Activated naive CD8-positive, alpha-beta T cell treated with anti-CD3 and anti-CD28 coated beads, Interleukin-2, amount 50 U/mL, for 24 hours (primary cell): ENCODE results near the gene ATP8A2.
"Not testable (repeated sequence)": the region's sequence is repeated elsewhere in the genome, so short reads cannot be mapped to it uniquely, and the experiment has no call there.

ENCODE experiments used
- ATAC-seq: fragments of 150-1000 bp; cut with Tn5 transposase; one replicate; pipeline ENCODE4 v1.10.0; 2021
- DNase-seq: peaks from one replicate; pipeline ENCODE4 v3.0.0; 2021
- H3K27ac Mint-ChIP-seq: one replicate; pipeline ENCODE4 v1.8.0; 2021; ENCODE audit warnings: mild to moderate bottlenecking, mixed read lengths
- H3K27me3 Mint-ChIP-seq: one replicate; pipeline ENCODE4 v1.8.0; 2021; ENCODE audit warnings: mixed read lengths
- H3K36me3 Mint-ChIP-seq: one replicate; pipeline ENCODE4 v1.8.0; 2021; ENCODE audit warnings: low read depth, mixed read lengths
- H3K4me1 Mint-ChIP-seq: one replicate; pipeline ENCODE4 v1.8.0; 2021; ENCODE audit warnings: mixed read lengths
- H3K4me3 Mint-ChIP-seq: one replicate; pipeline ENCODE4 v1.8.0; 2021; ENCODE audit warnings: mild to moderate bottlenecking, moderate library complexity, mixed read lengths
- H3K9me3 Mint-ChIP-seq: one replicate; pipeline ENCODE4 v1.8.0; 2021; ENCODE audit warnings: mixed read lengths

The ATP8A2 gene

DNA sequence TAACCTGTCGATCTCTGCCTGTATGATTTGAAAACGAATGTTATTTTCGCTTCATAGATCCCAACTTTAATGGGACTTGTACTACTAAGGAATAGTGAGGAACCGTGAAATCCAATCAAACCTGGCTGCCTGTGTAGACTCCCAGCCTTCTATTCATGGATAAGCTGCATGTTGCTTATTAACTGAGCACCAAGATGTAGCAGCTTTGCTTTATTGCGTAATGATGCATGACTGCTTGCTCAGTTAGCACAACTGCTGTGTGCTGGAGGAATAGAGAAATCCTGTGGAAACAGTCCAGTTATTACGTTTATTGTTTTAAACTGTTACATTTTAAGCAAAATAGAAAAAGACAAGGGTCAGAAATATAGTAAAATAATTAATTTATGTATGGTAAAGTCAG, 571.9 kb downstream of the ATP8A2 start:
- ATAC-seq (no peak), DNase-seq (no peak)
- no peaks in the 10 kb centered on the region for H3K27me3 Mint-ChIP-seq
- no peaks in the 10 kb centered on the region for H3K36me3 Mint-ChIP-seq
- H3K4me3 Mint-ChIP-seq: no peak overlapping the region
- H3K4me1 Mint-ChIP-seq: peaks cover 3% of the 10 kb centered on the region
- no peak overlapping the region for H3K27ac Mint-ChIP-seq
- no peaks in the 10 kb centered on the region for H3K9me3 Mint-ChIP-seq

DNA sequence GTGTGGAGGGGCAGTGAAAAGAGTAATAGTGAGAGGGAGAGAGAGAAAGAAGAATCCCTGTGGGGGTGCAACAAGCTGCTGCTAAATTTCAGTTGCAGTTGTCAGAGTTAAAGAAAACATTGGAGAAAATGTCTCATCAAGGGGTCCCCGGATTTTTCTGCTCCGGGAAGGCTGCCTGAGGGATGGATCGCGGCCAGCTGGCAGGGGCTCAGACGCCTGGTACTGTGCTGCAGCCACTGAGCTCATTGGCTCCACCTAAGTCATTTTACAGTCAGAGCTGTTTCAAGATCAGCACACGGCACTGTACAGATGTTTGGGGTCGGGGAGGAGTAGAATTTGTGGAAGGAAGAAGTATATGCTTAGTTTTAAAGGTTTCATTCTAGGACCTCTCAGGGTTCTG, 573.8 kb downstream of the ATP8A2 start:
- H3K4me3 Mint-ChIP-seq: no peak overlapping the region
- no peak overlapping the region for H3K27ac Mint-ChIP-seq
- H3K9me3 Mint-ChIP-seq: no peaks in the 10 kb centered on the region
- no peaks in the 10 kb centered on the region for H3K36me3 Mint-ChIP-seq
- ATAC-seq: no peak
- peaks cover 3% of the 10 kb centered on the region for H3K4me1 Mint-ChIP-seq
- no peaks in the 10 kb centered on the region for H3K27me3 Mint-ChIP-seq
- no peak for DNase-seq

DNA sequence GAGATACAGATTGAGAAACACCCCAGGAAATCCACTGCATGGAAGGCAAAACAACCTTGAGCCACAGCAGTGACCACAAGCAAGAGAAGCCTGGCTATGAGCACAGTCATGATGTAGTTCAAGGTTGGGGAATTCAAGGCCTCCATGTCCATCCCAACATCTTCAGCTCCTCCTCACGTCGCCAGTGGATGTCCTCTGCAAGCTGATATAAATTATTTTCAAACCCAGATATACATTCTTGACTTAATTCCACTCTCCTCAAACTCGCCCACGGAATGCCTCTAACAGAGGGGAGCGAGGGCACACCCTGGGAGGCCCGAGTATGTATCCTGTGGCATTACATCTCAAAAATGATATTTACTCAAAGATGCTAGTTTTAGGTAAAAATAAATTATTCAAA, 574.5 kb downstream of the ATP8A2 start:
- Mint-ChIP-seq H3K36me3 (no peaks in the 10 kb centered on the region), H3K4me1 (peaks cover 3% of the 10 kb centered on the region), H3K27ac (no peak overlapping the region), H3K9me3 (no peaks in the 10 kb centered on the region), H3K4me3 (no peak overlapping the region), H3K27me3 (no peaks in the 10 kb centered on the region)
- ATAC-seq (no peak), DNase-seq (no peak)

DNA sequence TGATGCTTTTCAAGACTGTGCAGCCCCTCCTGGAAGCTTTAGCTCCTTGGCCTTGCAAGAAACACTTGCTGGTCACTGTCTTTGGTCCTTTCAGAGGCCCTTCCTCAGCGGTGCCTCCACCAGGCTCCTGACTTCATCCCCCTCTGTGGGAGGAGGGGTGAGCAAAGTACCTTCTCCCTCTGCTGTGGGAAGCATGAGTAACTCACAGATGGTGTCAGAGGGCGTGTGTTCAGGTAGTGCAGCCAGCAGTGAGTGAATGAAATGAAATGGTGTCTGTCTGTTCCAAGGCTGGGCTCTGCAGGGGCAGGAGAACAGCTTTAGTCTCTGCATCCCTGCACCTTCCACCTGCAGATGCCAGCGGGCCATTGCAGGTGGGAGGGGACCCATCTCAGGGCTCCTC, 577.1 kb downstream of the ATP8A2 start:
- DNase-seq: no peak
- Mint-ChIP-seq H3K27ac (no peak overlapping the region), H3K4me3 (no peak overlapping the region), H3K4me1 (peaks cover 3% of the 10 kb centered on the region), H3K36me3 (no peaks in the 10 kb centered on the region), H3K9me3 (no peaks in the 10 kb centered on the region), H3K27me3 (no peaks in the 10 kb centered on the region)
- ATAC-seq: no peak

DNA sequence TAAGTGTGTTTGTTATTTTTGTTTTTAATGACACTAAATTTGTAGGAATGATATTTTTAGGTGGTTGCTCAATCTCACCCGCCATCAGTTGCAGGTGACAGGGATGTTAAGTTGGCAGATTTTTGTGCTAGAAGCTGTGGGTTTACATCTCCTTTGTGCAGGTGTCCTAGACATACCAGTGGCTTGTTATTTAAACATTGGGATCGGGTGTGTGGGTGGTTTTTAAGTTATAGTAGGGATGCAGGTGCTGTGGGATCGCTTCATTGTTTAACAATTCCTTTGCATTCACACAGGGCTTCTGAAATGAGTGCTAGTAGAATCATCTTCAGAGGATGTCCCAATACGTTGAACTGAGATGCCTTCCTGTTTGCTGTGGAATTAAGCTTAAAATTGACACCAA, 580.1 kb downstream of the ATP8A2 start:
- peaks cover 6% of the 10 kb centered on the region for H3K4me1 Mint-ChIP-seq
- DNase-seq (no peak), ATAC-seq (no peak)
- H3K36me3 Mint-ChIP-seq: no peaks in the 10 kb centered on the region
- H3K9me3 Mint-ChIP-seq: no peaks in the 10 kb centered on the region
- no peak overlapping the region for H3K4me3 Mint-ChIP-seq
- H3K27me3 Mint-ChIP-seq: no peaks in the 10 kb centered on the region
- H3K27ac Mint-ChIP-seq: no peak overlapping the region

DNA sequence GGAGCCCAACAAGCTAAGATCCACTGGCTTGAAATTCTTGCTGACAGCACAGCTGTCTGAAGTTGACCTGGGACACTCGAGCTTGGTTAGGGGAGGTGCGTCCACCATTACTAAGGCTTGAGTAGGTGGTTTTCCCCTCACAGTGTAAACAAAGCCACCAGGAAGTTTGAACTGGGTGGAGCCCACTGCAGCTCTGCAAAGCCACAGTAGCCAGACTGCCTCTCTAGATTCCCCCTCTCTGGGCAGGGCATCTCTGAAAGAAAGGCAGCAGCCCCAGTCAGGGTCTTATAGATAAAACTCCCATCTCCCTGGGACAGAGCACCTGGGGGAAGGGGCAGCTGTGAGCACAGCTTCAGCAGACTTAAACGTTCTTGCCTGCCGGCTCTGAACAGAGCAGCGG, 582.3 kb downstream of the ATP8A2 start:
- not testable (repeated sequence) for H3K9me3 Mint-ChIP-seq, DNase-seq, H3K27me3 Mint-ChIP-seq, H3K27ac Mint-ChIP-seq, ATAC-seq, H3K4me3 Mint-ChIP-seq, H3K4me1 Mint-ChIP-seq, H3K36me3 Mint-ChIP-seq

DNA sequence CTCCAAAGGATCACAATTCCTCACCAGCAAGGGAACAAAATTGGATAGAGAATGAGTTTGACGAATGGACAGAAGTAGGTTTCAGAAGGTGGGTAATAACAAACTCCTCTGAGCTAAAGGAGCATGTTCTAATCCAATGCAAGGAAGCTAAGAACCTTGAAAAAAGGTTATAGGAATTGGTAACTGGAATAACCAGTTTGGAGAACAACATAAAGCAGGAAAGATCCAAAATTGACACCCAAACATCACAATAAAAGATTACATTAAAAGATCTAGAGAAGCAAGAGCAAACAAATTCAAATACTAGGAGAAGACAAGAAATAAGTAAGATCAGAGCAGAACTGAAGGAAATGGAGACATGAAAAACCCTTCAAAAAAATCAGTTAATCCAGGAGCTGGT, 583.2 kb downstream of the ATP8A2 start:
- peaks cover 17% of the 10 kb centered on the region for H3K4me1 Mint-ChIP-seq
- DNase-seq, H3K4me3 Mint-ChIP-seq, H3K36me3 Mint-ChIP-seq, H3K9me3 Mint-ChIP-seq, H3K27ac Mint-ChIP-seq, ATAC-seq, H3K27me3 Mint-ChIP-seq: not testable (repeated sequence)

DNA sequence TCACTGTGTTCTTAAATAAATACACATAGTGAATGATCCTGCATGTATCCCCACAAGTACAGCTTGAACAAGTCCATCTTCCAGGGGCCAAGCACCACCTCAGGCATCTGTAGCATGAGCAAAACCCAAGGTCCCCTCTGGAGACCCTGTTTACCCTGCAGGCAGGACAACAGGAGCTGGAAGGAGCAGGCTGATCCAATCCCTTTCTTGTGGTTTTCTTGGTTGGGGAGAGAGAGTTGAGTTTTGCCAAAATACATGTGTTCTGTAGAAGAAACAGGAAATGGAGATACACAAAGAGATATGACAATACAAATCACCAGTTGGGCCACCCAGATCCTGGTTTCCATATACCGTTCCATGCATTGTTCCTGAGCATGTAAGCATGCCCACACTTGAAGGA, 587.2 kb downstream of the ATP8A2 start:
- no peaks in the 10 kb centered on the region for H3K27me3 Mint-ChIP-seq
- no peak overlapping the region for H3K4me3 Mint-ChIP-seq
- DNase-seq (no peak), ATAC-seq (no peak)
- H3K27ac Mint-ChIP-seq: no peak overlapping the region
- peaks cover 17% of the 10 kb centered on the region for H3K4me1 Mint-ChIP-seq
- no peaks in the 10 kb centered on the region for H3K36me3 Mint-ChIP-seq
- peaks cover 8% of the 10 kb centered on the region for H3K9me3 Mint-ChIP-seq

DNA sequence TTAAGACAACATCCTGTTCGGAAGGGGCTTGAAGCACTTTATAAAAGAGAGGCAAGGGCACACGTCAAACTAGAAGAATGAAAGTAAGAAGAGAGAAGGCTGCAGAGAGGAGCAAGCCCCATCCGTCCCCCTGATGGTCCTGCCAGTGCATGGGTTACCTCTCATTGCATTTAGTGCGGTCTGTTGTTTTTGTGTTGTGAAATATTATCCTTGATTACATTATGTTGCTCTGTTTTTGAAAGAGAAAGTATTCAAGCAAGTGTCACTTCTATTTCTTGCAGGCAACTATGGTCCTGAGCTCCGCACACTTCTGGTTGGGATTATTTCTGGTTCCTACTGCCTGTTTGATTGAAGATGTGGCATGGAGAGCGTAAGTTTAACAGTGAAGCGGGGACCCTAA, 589.5 kb downstream of the ATP8A2 start:
- no peak overlapping the region for H3K4me3 Mint-ChIP-seq
- H3K27me3 Mint-ChIP-seq: no peaks in the 10 kb centered on the region
- no peak for ATAC-seq
- H3K36me3 Mint-ChIP-seq: no peaks in the 10 kb centered on the region
- peaks cover 8% of the 10 kb centered on the region for H3K9me3 Mint-ChIP-seq
- no peak for DNase-seq
- H3K27ac Mint-ChIP-seq: no peak overlapping the region
- peaks cover 10% of the 10 kb centered on the region for H3K4me1 Mint-ChIP-seq

DNA sequence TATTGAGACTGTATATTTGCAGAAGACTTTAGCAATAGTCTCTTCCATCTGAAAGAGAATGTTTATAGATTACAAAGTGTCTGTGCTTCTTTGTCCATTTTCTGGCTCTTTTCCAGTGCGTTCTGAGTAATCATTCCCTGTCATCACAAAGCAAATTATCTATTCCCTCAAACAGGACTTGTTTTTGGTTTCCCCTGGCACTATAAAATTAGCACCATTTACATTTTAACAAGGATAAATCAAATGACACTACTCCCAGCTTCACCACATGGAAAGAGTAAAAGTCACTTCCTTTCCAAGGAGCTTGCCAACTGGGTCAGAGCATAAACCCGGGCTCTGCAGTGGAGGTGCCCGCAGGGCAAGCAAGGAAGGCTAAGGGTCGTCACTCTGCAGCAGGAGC, 591.9 kb downstream of the ATP8A2 start:
- ATAC-seq (no peak), DNase-seq (no peak)
- Mint-ChIP-seq H3K27ac (no peak overlapping the region), H3K4me3 (no peak overlapping the region), H3K27me3 (no peaks in the 10 kb centered on the region), H3K9me3 (no peaks in the 10 kb centered on the region), H3K36me3 (no peaks in the 10 kb centered on the region), H3K4me1 (peaks cover 10% of the 10 kb centered on the region)

DNA sequence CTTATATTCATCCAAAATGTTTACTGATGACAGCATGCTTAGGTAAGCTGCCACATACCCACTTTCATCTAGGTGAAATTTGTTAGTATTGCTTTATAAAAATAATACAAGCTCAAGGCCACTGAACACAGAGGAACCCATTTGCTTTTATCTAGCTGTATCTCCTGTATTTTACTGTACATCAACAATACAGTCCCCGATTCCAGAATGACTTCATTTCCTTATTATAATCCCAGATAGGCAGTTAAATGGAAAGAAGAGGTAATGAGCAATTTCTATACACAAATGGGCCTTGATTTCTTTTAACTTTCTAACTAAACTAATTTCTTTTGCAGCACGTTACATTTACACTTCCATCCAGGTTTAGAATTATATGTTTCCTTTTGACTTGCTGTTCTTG, 593.8 kb downstream of the ATP8A2 start:
- Mint-ChIP-seq H3K27me3 (no peaks in the 10 kb centered on the region), H3K9me3 (no peaks in the 10 kb centered on the region), H3K27ac (no peak overlapping the region), H3K4me1 (peaks cover 2% of the 10 kb centered on the region), H3K36me3 (no peaks in the 10 kb centered on the region), H3K4me3 (no peak overlapping the region)
- ATAC-seq: no peak
- no peak for DNase-seq

DNA sequence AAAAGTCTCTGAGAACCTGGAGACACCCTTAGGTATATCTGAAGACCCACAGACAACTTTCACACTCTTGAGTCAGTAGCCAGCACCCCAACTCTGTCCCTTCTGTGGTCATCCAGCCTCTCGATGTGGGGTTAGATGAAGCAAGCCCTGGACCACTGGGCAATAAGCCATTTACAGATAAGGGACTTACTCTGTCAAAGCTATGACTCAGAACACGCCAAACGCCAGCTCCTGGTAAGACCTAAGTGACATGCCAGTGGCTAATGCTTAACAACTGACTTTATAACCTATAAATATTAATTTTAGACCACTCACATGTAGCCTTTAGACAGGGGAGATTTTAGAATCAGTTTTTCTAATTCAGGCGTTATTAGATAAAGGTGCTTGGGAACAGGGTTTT, 594.3 kb downstream of the ATP8A2 start:
- Mint-ChIP-seq H3K4me3 (no peak overlapping the region), H3K36me3 (no peaks in the 10 kb centered on the region), H3K9me3 (no peaks in the 10 kb centered on the region), H3K4me1 (peaks cover 5% of the 10 kb centered on the region), H3K27ac (no peak overlapping the region), H3K27me3 (no peaks in the 10 kb centered on the region)
- ATAC-seq (no peak), DNase-seq (no peak)

DNA sequence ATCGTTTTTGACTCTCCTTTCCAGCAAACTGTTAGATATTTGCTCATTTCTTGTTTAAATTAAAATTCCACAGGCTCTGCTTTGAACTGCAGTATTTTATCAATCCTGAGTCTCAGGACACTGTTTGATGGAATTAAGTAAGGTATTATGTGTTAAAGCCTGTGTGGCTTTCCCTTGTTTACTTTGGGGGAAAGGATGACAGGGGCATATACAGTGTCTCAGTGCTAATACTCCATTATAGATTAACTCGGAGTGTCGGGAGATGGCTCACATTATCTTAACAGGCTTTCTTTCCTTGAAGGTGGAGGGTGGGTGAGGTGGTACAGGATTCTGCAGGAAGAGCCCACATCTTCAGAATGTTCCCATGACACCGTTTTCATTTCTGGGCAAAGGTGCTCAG, 595.4 kb downstream of the ATP8A2 start:
- H3K27me3 Mint-ChIP-seq: no peaks in the 10 kb centered on the region
- H3K4me3 Mint-ChIP-seq: no peak overlapping the region
- DNase-seq (no peak), ATAC-seq (no peak)
- H3K27ac Mint-ChIP-seq: no peak overlapping the region
- H3K4me1 Mint-ChIP-seq: peaks cover 13% of the 10 kb centered on the region
- H3K9me3 Mint-ChIP-seq: no peaks in the 10 kb centered on the region
- H3K36me3 Mint-ChIP-seq: no peaks in the 10 kb centered on the region

DNA sequence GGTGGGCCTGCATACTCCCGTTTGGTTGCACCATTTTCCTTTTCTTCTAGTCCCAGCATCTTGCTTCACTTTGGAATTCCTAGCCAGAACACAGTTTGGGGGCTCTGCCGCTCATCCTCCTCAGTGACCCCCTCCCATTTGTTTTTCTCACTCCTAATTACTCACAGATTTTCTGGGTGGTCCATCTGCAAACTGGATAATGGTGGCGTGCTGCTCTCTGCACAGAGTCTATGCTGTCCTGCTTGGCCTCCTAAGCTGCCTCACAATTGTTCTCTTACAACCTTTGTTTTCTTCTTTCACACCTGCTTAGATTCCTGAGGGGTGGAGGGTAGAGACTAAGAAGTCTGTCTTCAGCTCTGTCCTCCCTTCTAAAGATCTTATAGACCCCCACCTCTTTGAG, 599.3 kb downstream of the ATP8A2 start:
- Mint-ChIP-seq H3K27ac (no peak overlapping the region), H3K4me3 (no peak overlapping the region), H3K27me3 (no peaks in the 10 kb centered on the region), H3K36me3 (no peaks in the 10 kb centered on the region), H3K9me3 (no peaks in the 10 kb centered on the region), H3K4me1 (peaks cover 42% of the 10 kb centered on the region)
- DNase-seq (no peak), ATAC-seq (no peak)

DNA sequence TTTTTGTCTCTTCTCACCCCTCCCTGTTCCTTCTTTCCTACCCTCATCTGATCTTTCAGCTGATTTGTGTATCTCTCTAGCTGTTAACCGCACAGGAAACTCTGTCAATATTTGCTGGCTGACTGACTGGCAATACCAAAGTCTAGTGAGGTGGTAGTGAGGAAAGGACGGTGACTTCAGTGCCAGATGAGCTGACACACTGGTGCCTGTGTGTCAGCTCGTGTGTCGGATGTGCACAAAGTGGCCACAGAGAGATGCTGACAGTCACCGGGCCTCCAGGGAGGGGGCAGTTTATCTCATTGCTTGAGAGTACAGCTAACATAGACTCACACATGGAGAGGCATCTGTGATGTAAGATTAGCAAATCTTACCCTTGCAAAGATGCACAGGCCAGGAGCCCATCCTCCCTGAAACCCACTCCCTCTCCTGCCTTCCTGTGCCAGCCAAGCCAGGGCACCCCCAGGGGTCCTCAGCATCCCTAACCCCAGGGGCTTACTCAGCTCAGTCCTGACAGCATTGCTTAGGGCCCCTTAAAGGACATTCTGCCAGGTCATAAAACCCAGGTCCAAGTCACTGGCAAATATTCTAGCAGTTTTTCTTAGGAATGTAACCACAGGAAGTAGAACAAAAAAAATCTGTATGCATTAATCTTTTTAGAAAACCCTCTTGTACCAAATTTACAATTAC, 599.8 kb downstream of the ATP8A2 start:
- Mint-ChIP-seq H3K4me3 (no peak overlapping the region), H3K9me3 (no peaks in the 10 kb centered on the region), H3K27me3 (no peaks in the 10 kb centered on the region), H3K27ac (no peak overlapping the region), H3K4me1 (peaks cover 42% of the 10 kb centered on the region), H3K36me3 (no peaks in the 10 kb centered on the region)
- ATAC-seq: peak; percentile 70
- DNase-seq: peak; percentile 16

DNA sequence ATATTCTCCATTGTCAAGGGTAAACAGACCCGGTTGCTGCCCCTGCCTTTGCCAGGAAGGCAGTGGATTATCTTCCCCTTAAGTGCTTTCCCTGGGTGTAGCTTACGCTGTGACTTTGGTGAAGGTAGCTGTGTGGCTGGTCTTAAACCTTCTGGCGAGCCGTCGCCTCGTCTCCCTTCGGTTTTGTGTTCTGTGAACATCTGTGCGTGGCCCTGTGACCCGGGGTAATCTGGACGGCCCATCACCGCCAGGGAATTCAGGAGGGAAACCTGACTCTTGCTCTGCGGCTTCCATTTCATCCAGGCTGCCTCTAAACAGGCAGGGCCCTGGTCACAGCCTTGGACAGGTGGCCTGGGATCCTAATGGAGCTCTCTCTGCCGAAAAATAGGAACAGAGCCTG, 601.3 kb downstream of the ATP8A2 start:
- H3K4me3 Mint-ChIP-seq: no peak overlapping the region
- no peaks in the 10 kb centered on the region for H3K9me3 Mint-ChIP-seq
- no peak for DNase-seq
- H3K27ac Mint-ChIP-seq: no peak overlapping the region
- no peaks in the 10 kb centered on the region for H3K36me3 Mint-ChIP-seq
- peaks cover 3% of the 10 kb centered on the region for H3K27me3 Mint-ChIP-seq
- peaks cover 47% of the 10 kb centered on the region for H3K4me1 Mint-ChIP-seq
- ATAC-seq: no peak
